GM12891 (cell line): ENCODE results near the gene MBD1.
"Not testable (repeated sequence)": the region's sequence is repeated elsewhere in the genome, so short reads cannot be mapped to it uniquely, and the experiment has no call there.

Experiments
- DNase-seq: peaks from one replicate; pipeline ENCODE4 v3.0.0; 2011; ENCODE audit warnings: low spot score; ENCODE audit not compliant: insufficient read length
- FAIRE-seq: peaks from 2 replicates; lab custom pipeline; 2011; peaks lifted over from hg19 to GRCh38; lab: Jason Lieb, UNC
- PAX5 ChIP-seq: IDR thresholded peaks from 2 replicates; pipeline ENCODE4 v1.6.1; 2011; ENCODE audit warnings: low read length, moderate library complexity, mild to moderate bottlenecking; ENCODE audit not compliant: insufficient read depth, severe bottlenecking
- POLR2A ChIP-seq: IDR thresholded peaks from 2 replicates; pipeline ENCODE4 v1.6.1; 2011; ENCODE audit warnings: low read depth, low read length, control low read depth
- POLR2AphosphoS5 ChIP-seq: IDR thresholded peaks from 2 replicates; pipeline ENCODE4 v1.6.1; 2011; ENCODE audit warnings: low read depth, low read length, control low read depth
- POU2F2 ChIP-seq: IDR thresholded peaks from 2 replicates; pipeline ENCODE4 v1.6.1; 2011; ENCODE audit warnings: low read depth, mild to moderate bottlenecking, control low read depth, low read length, moderate library complexity
- SPI1 ChIP-seq: IDR thresholded peaks from 2 replicates; pipeline ENCODE4 v1.6.1; 2011; ENCODE audit warnings: low read depth, low read length, control low read depth
- TAF1 ChIP-seq: IDR thresholded peaks from 2 replicates; pipeline ENCODE4 v1.6.1; 2011; ENCODE audit warnings: low read depth, low read length, control low read depth

MBD1 gene

DNA sequence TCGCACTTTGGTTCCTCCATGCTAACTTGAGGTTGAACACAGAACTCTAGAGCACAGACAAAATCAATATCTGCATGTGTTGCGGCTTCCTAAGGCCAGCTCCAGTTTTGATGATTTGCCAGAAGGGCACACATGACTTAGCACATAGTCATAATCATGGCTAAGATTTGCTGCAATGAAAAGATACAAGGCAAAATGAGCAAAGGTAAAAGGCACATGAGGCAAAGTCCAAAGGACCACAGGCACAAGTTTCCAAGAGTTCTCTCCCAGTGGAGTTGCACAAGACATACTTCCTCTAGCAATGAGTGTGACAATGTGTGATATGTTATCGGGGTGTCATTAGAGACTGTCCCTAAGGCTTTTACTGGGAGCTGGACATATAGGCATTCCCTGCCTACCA, 30.3 kb upstream of the MBD1 start:
- no peak for FAIRE-seq
- DNase-seq, result no peak
- TF ChIP-seq PAX5 (no peak), SPI1 (no peak), POLR2A (no peak), POU2F2 (no peak), TAF1 (no peak), POLR2AphosphoS5 (no peak)

DNA sequence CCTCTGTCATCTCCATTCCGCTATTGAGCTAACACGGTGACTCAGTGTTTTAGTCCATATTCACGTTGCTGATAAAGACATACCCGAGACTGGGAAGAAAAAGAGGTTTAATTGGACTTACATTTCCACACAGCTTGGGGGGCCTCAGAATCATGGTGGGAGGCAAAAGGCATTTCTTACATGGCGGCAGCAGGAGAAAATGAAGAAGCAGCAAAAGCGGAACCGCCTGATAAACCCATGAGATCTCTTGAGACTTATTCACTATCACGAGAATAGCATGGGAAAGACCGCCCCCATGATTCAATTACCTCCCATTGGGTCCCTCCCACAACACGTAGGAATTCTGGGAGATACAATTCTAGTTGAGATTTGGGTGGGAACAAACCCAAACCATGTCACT, 28.8 kb upstream of the MBD1 start:
- no peak for TF ChIP-seq POU2F2
- no peak for TF ChIP-seq SPI1
- no peak for TF ChIP-seq PAX5
- TF ChIP-seq TAF1, result no peak
- no peak for TF ChIP-seq POLR2AphosphoS5
- TF ChIP-seq POLR2A, result no peak
- FAIRE-seq, result no peak

DNA sequence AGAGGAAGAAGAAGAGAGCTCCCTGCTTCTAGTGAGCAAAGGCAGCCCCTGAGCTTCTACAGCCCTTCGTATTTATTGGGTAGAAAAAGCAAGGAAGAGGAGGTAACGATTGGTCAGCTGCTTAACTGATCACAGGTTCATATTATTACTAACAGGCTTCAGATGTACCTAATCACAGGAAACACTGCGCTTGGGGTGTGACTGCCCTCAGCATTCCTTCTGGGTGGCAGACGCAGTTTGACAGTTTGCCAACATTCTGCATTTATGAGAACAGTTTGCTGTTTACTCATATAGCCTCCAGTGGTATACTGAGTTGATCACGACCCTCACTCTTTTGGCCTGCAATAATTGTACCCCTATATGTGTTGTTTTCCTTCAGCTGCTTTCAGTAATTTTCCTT, 27.5 kb upstream of the MBD1 start:
- not testable (repeated sequence) for DNase-seq

More for the DNA sequence above, 28.8 kb upstream of the MBD1 start:
- no peak for DNase-seq

DNA sequence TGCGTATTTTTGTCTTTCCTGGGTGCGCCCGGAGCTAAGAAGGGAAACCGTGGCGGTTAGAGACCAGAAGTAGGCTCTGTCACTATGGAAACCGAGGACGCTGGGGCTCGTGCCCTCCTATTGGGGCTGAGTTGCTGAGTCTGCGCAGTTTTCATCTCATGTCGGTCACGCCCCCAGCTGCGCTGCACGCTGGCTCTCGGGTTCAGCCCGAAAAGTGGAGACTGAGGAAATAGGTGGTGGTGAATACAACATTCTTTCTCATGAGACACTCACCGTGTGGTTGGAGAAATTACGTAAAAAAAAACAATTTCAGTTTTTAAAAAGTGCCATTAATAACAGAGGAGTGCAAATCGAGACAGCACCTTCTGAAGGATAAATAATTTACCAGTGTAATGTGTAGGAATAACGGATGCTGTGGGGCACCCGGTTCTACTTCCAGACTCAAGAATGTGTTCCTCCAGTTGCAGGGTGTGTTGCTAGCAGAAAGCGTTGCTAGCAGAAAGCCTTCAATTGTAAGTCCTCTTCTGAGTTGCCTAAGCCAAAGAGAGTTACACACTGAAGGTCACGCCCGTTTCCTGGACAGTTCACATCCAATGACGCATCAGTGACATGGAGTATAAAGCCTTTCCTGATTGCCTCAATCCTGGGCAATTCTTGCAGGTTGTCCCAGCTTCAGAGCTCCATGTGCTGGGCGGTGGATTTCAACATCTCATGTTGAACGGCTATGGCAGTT, 26.6 kb upstream of the MBD1 start:
- FAIRE-seq, result peak; percentile 99
- TF ChIP-seq POLR2A (0 out of 2 replicates have a peak, but pooled peaks have one; percentile 39), SPI1 (no peak), POLR2AphosphoS5 (no peak)
- DNase-seq, result peak; percentile 72

More for the DNA sequence above, 27.5 kb upstream of the MBD1 start:
- not testable (repeated sequence) for FAIRE-seq

DNA sequence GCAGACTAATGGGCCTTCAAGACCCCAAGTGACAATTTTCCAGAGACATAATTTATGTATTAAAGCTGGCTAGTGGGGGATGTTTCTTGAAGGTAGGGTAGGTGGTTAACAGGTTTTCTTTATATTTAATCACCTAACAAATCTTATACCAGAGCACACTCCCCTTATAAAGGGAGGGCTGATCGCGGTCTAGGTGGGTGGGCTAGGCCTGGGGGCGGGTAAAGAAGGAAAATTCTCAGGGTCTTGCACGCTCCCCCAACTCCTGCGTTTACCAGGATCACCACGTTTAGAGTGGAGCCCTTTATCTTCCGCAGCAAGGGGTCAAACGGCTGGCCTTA, 26.0 kb upstream of the MBD1 start:
- FAIRE-seq, result no peak
- DNase-seq, result no peak
- no peak for TF ChIP-seq PAX5
- no peak for TF ChIP-seq POLR2AphosphoS5
- no peak; the same call in 1 of the 2 replicates for TF ChIP-seq TAF1
- TF ChIP-seq POU2F2, result no peak
- no peak for TF ChIP-seq SPI1
- TF ChIP-seq POLR2A, result no peak

DNA sequence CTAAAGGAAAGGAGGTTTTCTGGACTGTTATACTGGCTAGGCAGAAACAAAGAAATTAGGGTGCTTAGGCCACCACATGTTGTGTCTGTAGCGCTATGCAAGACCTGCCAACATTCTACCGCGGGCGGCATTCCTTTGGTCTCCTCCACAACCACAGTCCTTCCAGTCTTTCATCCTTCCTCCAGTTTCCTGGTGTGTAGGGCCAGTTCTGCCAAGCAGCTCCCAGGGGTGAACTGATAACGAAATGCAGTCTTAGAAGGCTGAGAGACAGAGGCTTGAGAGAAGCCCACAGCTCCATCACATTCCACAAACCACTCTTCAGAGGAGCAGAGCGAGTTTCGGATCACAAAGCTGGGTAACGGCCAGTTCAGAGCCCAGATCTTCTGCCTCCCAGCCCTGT, 25.6 kb upstream of the MBD1 start:
- TF ChIP-seq TAF1 (no peak), POU2F2 (no peak), SPI1 (no peak), POLR2A (no peak), POLR2AphosphoS5 (no peak), PAX5 (no peak)
- DNase-seq, result no peak
- FAIRE-seq, result no peak

DNA sequence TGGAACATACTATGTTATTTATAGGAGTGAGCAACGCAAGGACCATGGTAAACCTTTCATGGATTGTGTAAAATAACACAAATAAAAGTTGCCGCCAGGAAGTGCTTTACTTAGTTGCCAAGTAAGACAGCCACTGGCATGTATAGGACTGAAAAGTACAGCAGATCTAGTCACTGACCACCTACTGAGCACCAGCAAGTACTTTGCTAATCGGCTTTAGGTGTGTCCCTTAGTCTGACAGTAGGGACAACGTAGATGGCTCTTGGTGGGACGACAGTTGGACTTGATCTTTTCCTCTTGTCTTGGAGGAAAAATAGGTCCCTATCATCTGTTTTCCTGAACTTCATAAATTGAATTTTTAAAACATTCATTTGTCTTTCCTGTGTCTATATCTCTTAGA, 19.8 kb upstream of the MBD1 start:
- FAIRE-seq (peak; percentile 5), DNase-seq (no peak)
- TF ChIP-seq POU2F2 (no peak), TAF1 (no peak), PAX5 (no peak)

DNA sequence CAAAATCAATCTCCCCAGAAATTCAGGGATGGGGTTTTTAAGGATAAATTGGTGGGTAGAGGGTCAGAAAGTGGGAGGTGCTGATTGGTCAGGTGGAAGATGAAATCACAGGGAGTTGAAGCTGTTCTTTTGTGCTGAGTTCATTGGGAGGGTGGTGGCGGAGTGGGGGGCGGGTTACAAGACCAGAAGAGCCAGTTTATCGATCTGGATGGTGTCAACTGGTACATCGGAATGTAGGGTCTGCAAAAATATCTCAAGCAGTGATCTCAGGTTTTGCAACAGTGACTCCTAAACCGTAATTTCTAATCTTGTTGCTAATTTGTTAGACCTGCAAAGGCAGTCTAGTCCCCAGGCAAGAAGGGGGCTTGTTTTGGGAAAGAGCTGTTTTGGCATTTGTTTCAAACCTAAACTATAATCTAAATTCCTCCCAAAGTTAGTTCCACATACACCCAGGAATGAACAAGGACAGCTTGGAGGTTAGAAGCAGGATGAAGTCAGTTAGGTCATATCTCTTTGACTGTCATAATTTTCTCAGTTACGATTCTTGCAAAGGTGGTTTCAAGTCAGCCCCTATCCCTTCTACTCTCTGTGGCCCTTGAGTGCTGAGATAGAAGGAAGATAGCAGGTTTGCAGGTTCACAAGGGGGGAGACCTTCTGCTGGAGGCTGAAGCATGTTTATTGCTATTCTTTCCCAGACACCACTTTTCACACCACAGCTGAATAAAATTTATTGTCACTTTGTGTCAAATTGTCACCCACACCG, 18.5 kb upstream of the MBD1 start:
- FAIRE-seq, result peak; percentile 43
- DNase-seq, result no peak

DNA sequence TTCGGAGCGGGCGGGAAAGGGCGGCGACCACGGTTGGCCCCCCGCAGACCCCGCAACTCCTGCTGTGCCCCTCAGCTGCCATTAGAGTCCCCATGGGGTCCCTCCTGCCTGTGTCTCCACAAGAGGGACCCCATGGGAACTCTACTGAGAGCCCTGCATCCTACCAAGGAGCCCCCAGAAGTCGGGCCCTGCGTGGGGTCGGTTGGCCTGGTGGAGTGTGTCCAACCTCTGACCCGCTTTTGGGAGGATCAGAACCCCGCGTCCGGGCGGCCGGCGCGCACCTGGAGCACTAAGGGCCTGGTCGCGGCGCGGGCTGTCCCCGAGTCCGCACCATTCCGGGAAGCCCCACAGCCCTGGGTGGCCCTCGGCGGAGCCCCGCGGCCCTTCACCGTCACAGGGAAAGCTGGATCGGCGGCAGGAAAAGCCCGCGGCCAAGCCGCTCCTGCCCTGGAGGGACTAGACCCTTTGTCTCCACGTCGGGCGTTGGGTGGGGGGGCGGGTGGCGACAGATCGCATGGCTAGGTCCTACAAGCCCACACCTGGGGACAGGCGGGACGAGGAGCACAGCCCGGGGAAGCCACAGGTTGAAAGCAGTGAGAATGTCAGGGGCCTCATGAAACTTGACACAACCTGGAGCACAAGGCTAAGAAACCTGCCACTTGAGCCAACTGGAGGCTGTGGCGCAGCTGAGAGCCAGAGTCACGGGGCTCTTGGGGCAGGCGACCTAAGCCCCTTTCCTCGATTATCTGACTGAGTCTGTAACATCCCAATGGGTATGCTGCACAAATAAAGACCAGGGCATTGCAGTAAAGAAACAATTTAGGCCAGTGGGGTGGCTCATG, 17.3 kb upstream of the MBD1 start:
- FAIRE-seq (no peak), DNase-seq (no peak)
- TF ChIP-seq POU2F2 (no peak), POLR2AphosphoS5 (no peak)

More for the DNA sequence above, 18.5 kb upstream of the MBD1 start:
- TF ChIP-seq PAX5 (no peak), TAF1 (no peak), POU2F2 (no peak), POLR2AphosphoS5 (no peak), POLR2A (no peak), SPI1 (no peak)
